OCI-M1 (cell line): ENCODE data around the gene GUCD1.
A peak's percentile ranks its signal among the peaks of the same experiment; 100 is the strongest.

ENCODE experiments used
- DNase-seq: peaks from one replicate; lab custom pipeline; 2025; lab: John Stamatoyannopoulos, UW

GUCD1 gene

GRCh38 chr22:24503843-24504338 is 51.0 kb downstream of the GUCD1 start:
- no peak for DNase-seq

DNA sequence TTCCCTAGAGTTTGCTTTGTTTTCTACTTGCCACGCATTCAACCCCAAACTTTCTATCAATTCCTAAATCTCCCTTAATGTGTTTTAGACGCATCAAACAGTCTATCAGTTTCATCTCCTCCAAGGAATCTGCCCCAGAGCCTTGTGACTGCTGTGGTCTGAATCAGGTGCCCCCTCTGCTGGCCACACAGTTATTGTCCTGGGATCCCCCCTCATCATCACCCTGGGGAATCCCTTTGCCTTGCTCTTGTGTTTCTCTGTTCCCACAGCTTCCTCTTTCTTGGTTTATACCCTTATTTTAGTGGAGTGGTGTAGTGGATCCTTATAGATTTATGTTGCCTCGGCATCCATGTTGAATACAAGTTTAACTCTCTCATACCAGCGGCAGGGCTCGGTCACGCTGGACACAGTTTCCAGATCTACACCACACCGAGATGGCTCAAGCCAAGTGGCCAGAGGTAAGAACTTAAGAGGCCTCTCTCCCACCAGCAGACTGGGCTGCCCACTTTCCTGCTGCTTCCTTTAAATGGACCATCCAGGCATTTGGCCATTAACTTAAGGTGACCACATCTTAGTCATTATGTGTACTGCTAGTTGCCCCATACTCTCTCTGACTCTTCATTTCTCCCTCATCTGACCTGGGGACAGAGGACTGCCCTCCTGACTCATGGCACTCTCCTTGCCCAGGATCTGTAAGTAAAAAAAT is 51.6 kb downstream of the GUCD1 start:
- DNase-seq = peak; percentile 96

DNA sequence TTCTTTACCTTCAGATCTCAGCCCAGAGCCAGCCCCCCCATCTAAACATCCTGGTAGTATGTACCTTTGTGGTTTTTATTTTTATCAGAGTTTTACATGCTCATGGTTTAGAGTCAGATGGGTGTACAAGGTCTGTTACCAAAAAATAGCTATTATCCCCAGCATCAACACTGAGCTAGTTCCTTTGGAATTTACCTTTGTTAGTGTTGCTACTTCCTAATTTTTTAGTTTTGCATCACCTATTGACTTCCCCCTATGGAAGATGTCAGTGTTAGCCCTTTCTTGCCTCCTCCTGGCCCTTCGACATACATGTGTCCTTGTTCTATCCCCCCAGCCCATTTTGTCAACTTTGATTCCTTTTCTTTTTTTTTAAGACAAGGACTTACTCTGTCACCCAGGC is 52.4 kb downstream of the GUCD1 start:
- no peak for DNase-seq

GRCh38 chr22:24502034-24502433 is 52.9 kb downstream of the GUCD1 start:
- no peak for DNase-seq

DNA sequence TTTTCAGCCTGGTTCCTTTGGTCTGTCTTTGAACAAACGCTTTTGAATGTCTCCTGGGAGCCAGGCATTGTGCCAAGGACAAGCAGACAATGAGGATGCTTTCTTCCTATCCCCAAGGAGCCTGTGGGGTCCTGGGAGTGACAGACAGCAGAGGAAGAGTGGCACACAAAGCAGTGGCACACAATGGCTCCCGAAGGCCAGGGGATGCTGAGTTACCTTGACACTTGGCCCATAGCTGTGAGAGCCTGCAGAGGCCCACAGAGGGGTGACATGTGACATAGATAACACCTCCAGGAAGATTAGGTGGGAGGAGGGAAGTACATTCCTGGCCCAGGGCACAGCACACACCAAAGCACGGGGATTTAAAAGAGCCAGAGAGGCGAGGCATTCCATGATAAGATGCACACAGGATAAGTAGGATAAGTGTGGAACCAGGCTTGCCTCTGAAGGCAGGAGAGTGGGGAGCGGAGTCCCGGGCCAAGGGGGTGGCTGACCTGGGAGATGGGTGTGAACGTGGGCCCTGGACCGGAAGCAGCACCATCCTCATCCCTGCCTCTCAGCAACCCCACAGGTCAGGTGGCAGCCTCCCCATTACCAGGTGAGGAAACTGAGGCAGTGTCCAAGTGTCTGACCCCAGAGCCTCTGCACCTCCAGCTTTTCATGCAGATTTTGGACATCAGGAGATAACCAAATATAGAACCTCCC is 53.5 kb downstream of the GUCD1 start:
- DNase-seq = no peak

- DNase-seq = no peak
Measured at GRCh38 chr22:24500277-24500820, 54.6 kb downstream of the GUCD1 start.

DNA sequence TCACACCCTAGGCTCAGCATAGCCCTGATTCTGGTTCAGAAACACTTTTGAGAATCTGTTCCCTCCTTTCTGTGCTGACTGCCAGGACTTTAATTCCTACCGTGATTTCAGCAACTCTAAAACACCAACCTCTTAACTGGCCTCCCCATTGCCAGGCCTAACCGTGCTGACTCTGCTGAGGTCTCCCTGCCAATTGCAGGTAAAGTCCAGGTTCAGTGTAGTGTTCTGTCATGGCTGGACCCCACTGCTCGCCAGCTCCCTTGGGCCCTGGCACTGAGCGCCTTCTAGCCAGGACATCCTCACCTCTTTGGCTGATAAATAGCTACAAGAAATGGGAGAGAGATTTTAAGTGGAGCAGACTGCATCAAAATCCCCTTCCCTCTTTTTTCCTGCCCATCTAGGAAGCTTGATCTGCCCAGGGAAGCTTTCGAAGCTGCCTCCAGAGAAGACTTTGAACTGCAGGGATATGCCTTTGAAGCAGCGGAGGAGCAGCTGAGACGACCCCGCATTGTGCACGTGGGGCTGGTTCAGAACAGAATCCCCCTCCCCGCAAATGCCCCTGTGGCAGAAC is 55.1 kb downstream of the GUCD1 start:
- no peak for DNase-seq

GRCh38 chr22:24498824-24499223 is 56.1 kb downstream of the GUCD1 start:
- DNase-seq = no peak

GRCh38 chr22:24497841-24498258 is 57.1 kb downstream of the GUCD1 start:
- DNase-seq = no peak

- no peak for DNase-seq
Measured at GRCh38 chr22:24496661-24497060, 58.3 kb downstream of the GUCD1 start.

GRCh38 chr22:24496234-24496633 is 58.7 kb downstream of the GUCD1 start:
- DNase-seq = no peak

GRCh38 chr22:24495365-24495675 is 59.6 kb downstream of the GUCD1 start:
- DNase-seq = no peak

DNA sequence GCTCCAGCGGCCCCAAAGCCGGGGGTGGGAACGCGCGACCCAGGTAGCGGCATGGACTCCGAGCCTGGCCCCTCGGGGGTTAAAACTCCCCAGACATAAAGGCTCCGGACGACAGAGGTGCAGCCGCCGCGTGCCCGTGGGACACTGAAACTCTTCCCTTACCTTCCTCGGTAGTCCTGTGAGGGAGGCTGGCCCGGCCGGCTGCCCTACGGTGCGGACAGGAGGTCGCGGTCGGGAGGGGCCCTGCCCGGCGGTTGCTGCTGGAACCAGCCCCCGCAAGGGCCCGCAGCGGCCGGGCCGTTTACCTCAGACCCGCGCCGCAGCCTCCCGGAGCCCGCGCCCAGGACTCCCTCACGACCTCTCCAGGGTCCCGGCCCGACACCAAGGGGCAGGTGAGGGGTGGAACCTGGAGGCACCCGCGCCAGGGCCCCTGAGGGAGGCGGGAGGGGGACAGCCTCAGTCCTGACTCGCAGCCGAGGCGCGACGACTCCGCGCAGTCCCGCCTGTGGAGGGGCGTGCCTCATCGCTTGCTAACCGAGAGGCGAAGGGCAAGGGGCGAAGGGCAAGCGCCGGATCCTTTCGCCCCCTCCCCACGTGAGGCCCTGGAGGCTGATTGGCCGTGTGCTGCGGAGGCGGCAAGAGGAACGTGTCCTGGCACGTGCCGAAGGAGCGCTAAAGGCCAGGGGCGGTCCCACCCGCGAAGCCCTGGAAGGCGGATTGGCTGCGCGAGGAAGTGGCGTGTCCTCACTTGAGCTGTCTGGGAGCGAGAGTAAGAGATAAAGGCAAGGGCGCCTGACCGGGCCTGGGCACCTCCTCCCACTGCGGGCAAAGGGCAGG is 60.2 kb downstream of the GUCD1 start, which contains the start of gene UPB1:
TSS of gene UPB1 (plus strand) at position 805 of the 837 bp plus-strand sequence. CDS start 72 bp downstream, outside the sequence.
- no peak for DNase-seq

GRCh38 chr22:24494167-24494527 is 60.8 kb downstream of the GUCD1 start:
- no peak for DNase-seq

DNA sequence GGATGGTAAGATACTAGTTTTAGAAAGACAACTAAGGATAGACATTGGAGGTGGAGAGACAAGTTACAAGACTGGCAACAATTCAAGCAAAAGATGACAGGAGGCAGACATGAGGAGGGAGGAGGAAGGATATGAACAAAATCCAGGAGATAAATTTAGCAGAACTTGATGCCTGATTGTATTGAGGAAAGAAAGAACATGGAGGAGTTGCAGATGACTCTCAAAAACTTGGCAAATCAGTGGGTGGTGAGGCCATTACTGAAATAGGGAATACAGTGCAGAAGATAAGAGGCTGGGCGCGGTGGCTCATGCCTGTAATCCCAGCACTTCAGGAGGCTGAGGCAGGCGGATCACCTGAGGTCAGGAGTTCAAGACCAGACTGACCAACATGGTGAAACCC is 62.5 kb downstream of the GUCD1 start:
- DNase-seq = no peak
